ENCODE measurements around the gene CEBPE. TPM values are rescaled to one million over a fixed set of nuclear protein-coding genes. Genes with fewer than 3 reads are reported as not detected.

CEBPE gene
- under 1 TPM; 0.45 to 0.68 TPM for total RNA-seq

DNA sequence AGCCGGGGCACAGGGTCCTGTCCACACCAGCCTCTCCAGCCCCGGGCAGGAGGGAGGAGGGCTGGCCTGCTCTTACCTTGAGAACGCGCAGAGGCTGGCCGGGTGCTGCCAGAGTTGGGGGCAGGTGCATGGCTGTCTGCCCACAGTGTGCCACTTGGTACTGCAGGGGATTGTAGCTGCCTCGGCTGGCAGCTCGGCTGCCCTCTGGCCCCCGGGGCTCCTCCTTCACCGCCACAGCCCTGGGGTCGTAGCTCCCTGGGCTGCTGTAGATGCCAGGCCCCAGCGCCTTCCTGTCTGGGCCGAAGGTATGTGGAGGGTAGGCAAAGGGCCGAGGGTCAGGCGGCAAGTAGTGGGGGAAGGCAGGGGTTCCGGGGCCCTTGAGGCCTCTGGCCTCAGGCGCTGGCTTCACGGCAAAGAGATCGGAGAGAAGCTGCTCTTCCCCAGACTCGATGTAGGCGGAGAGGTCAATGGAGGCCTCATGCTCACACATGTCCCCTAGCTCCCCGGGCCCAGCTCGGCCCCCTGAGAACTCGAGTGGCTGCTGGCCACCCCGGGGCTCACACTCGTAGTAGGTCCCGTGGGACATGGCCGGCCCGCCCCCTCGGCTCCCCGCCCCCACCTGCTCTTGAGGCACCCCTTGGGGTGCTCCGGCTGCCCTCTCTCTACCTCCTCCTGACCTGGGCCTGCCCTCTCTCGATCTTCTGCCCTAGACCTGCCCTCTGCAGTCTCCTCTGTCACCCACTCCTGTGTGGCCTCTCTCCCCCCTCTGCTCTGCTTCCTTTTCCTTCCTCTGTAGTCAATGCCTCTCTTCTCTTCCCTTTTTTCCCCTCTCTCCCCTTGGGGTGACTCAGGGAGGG, at the start of gene CEBPE:
Gene CEBPE (minus strand): TSS at position 750 of the 857 bp plus-strand sequence. CDS start 164 bp downstream, at position 586.
- Mint-ChIP-seq H3K27me3 (no peaks in the 10 kb centered on the region), H3K4me3 (peak within 1 kb of the TSS; percentile 32), H3K27ac (peak within 1 kb of the TSS; percentile 75), H3K9me3 (no peaks in the 10 kb centered on the region), H3K36me3 (no peaks in the 10 kb centered on the region), H3K4me1 (peaks cover 47% of the 10 kb centered on the region)
- DNase-seq = no peak

- H3K4me3 Mint-ChIP-seq = no peak overlapping the region
- no peaks in the 10 kb centered on the region for H3K36me3 Mint-ChIP-seq
- peaks cover 9% of the 10 kb centered on the region for H3K4me1 Mint-ChIP-seq
- DNase-seq = no peak
- H3K27ac Mint-ChIP-seq = no peak overlapping the region
- no peaks in the 10 kb centered on the region for H3K27me3 Mint-ChIP-seq
- no peaks in the 10 kb centered on the region for H3K9me3 Mint-ChIP-seq
Observed at GRCh38 chr14:23168246-23168645, 49.2 kb upstream of the CEBPE start.

DNA sequence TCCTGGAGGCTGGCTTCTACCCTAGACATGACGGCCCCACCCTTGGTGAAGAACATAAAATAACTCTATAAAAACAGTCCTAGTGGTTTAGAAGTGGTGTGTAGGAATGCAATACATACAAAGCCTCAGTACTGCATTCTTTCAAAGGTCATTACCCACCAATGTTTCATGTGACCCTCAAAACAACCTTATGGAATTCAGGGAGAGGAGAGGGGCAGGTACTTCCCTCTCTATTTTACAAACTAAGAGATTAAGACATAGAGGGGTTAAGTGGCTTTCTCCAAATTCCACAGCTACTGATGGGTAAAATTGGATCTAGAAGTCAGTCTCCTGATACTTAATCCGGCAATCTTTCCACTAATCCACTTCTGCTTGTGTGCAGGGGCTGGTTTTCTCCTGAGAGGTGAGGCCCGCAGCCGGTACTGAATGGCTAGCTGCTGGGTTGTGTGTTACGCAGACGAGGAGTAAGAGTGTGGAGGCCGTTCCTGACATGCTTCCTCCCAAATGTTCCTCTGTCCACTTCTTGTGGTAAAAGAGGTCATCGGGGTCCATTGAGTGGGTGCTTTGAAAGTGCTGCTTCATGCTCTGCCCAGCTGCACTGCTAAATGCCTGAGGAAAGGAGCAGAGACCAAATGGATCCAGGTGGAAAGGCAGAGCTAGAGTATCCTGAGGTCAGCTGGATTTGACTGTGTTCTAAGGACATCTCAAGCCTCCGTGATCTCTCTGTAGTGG, 48.2 kb upstream of the CEBPE start:
- no peaks in the 10 kb centered on the region for H3K27me3 Mint-ChIP-seq
- no peaks in the 10 kb centered on the region for H3K36me3 Mint-ChIP-seq
- H3K9me3 Mint-ChIP-seq = no peaks in the 10 kb centered on the region
- no peak overlapping the region for H3K27ac Mint-ChIP-seq
- no peak for DNase-seq
- H3K4me1 Mint-ChIP-seq = peaks cover 4% of the 10 kb centered on the region
- no peak overlapping the region for H3K4me3 Mint-ChIP-seq

DNA sequence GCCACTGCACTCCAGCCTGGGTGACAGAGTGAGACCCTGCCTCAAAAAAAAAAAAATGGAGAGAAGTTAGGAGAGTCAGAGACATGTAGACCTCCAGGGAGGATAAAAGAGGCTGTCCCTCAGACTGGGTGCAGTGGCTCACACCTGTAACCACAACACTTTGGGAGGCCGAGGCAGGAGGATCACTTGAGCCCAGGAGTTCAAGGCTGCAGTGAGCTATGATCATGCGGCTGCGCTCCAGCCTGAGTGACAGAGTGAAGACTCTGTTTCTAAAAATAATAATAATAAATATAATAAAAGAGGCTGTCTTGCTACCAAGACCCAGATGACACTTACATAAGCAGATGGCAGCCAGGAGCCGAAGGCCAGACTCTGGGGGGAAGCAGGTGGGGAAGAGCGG, 45.9 kb upstream of the CEBPE start:
- Mint-ChIP-seq H3K4me1 (peaks cover 6% of the 10 kb centered on the region), H3K9me3 (no peaks in the 10 kb centered on the region), H3K27me3 (no peaks in the 10 kb centered on the region), H3K4me3 (no peak overlapping the region), H3K27ac (no peak overlapping the region), H3K36me3 (no peaks in the 10 kb centered on the region)
- no peak for DNase-seq

GRCh38 chr14:23164250-23164649, 45.2 kb upstream of the CEBPE start:
- Mint-ChIP-seq H3K27ac (no peak overlapping the region), H3K27me3 (no peaks in the 10 kb centered on the region), H3K4me1 (peaks cover 6% of the 10 kb centered on the region), H3K36me3 (no peaks in the 10 kb centered on the region), H3K4me3 (no peak overlapping the region), H3K9me3 (no peaks in the 10 kb centered on the region)
- no peak for DNase-seq

DNA sequence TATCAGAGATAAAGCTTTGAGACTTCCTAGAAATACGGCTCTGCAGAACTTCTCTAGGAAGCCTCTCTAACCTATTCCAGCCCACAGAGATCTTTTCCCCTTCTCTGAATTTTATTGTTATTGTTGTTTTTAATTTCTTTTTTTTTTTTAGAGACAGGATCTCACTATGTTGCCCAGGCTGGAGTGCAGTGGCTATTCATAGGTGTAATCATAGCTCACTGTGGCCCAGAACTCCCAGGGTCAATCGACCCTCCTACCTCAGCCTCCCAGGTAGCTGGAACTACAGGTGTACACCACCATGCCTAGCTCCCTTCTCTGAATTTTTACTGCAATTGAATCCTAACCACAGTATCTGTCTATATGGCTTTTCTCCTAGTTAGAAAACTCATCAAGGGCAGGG, 44.8 kb upstream of the CEBPE start:
- H3K27me3 Mint-ChIP-seq = no peaks in the 10 kb centered on the region
- no peak for DNase-seq
- peaks cover 6% of the 10 kb centered on the region for H3K4me1 Mint-ChIP-seq
- no peak overlapping the region for H3K27ac Mint-ChIP-seq
- no peak overlapping the region for H3K4me3 Mint-ChIP-seq
- no peaks in the 10 kb centered on the region for H3K36me3 Mint-ChIP-seq
- H3K9me3 Mint-ChIP-seq = no peaks in the 10 kb centered on the region

DNA sequence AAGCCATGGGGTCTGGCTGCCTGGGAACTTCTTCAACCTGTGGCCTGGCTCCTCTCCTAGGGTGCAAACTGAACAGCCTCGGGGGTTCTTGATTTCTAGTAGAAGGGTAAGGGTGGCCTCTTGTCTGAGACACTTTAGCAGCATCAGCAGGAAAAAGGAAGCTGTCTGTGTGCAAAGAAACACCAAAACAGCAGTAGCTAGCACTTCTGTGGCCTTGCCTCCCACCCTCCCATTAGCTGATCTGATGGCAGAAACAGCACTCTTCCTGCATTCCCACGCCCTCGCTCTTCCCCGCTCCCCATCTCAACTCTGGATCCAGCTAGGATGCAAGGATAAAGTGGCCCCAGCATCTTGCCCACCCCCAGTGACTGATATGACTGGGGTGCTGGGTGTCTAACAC, 43.7 kb upstream of the CEBPE start:
- Mint-ChIP-seq H3K36me3 (no peaks in the 10 kb centered on the region), H3K27me3 (no peaks in the 10 kb centered on the region), H3K4me1 (peaks cover 6% of the 10 kb centered on the region), H3K9me3 (no peaks in the 10 kb centered on the region), H3K4me3 (no peak overlapping the region), H3K27ac (no peak overlapping the region)
- no peak for DNase-seq

DNA sequence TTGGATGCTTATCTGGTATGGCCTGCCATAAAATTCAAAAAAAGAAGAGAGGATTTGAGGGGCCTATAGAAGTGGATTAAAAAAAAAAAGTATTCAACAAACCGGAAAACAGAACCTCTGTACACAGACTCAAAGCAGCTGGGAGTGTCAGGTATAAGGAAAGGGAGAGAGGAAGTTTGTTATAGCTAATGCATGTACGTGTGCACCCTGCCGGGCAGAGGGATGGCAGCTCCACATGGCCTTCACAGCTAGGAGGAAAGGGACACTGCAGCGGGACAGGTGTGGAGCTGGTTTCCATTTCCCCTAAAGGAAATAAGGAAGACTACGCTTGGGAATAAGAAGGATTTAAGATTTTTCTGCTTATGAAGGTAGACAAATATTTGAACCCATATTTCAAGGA, 43.0 kb upstream of the CEBPE start:
- Mint-ChIP-seq H3K27ac (no peak overlapping the region), H3K4me1 (peaks cover 6% of the 10 kb centered on the region), H3K36me3 (no peaks in the 10 kb centered on the region), H3K9me3 (no peaks in the 10 kb centered on the region), H3K27me3 (no peaks in the 10 kb centered on the region), H3K4me3 (no peak overlapping the region)
- no peak for DNase-seq

- Mint-ChIP-seq H3K27ac (no peak overlapping the region), H3K36me3 (no peaks in the 10 kb centered on the region), H3K4me1 (peaks cover 6% of the 10 kb centered on the region), H3K4me3 (no peak overlapping the region), H3K9me3 (no peaks in the 10 kb centered on the region), H3K27me3 (no peaks in the 10 kb centered on the region)
- DNase-seq = no peak
Observed at GRCh38 chr14:23160924-23161522, 42.0 kb upstream of the CEBPE start.

- no peak overlapping the region for H3K4me3 Mint-ChIP-seq
- H3K27ac Mint-ChIP-seq = no peak overlapping the region
- H3K4me1 Mint-ChIP-seq = peaks cover 12% of the 10 kb centered on the region
- no peaks in the 10 kb centered on the region for H3K36me3 Mint-ChIP-seq
- no peaks in the 10 kb centered on the region for H3K27me3 Mint-ChIP-seq
- no peaks in the 10 kb centered on the region for H3K9me3 Mint-ChIP-seq
- no peak for DNase-seq
Observed at GRCh38 chr14:23159532-23159931, 40.5 kb upstream of the CEBPE start.

DNA sequence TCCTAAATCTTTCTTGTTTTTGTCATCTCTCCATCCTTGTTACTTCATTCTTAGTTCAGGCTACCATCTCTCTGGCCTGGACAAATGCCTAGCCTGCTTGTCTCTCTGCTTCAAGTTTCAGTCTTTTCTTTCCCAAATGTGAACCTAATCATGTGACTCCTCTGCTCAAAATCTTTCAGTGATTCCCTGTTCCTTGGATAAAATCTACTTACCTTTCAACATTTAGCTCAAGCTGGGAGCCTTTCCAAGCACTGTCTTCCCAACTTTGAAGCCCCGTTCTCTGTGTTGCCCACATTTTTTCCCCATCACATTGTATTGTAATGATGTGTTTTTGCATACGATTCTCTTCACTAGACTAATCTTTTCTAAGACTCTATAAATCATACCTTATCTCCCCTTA, 39.7 kb upstream of the CEBPE start:
- Mint-ChIP-seq H3K36me3 (no peaks in the 10 kb centered on the region), H3K27me3 (no peaks in the 10 kb centered on the region), H3K27ac (no peak overlapping the region), H3K4me3 (no peak overlapping the region), H3K9me3 (no peaks in the 10 kb centered on the region), H3K4me1 (peaks cover 15% of the 10 kb centered on the region)
- no peak for DNase-seq

DNA sequence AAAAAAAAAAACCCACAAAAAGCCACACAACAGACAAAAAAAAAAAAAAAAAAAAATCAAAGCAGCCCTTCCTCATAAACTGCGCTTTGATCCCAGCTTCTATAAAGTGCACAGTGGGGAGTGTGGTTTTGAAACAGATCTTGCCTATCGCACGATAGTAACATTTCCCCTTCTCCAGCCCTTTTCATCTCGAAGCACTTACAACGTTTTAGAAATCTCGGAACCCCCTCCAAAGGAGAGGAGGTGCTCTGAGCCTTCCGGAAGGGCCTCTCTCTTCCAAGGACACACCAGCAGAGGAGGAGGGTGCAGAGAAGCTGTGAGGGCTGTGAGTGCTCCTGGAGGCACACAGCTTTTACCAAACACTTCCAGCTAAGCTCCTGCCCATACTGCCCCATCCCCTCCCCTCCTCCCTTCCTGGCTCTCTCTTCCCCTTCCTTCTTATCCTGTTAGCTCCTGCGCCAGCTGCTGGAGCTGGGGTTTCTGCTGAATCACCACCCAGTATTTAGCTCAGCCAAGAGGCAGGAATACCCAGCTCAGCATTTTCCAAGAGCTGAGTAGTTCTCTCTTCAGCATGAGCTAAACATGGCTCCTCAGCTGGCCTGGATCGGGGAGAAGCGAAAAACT, 36.0 kb upstream of the CEBPE start:
- H3K4me1 Mint-ChIP-seq = peaks cover 11% of the 10 kb centered on the region
- no peak overlapping the region for H3K27ac Mint-ChIP-seq
- no peaks in the 10 kb centered on the region for H3K36me3 Mint-ChIP-seq
- DNase-seq = no peak
- peaks cover 2% of the 10 kb centered on the region for H3K27me3 Mint-ChIP-seq
- H3K9me3 Mint-ChIP-seq = no peaks in the 10 kb centered on the region
- H3K4me3 Mint-ChIP-seq = no peak overlapping the region

DNA sequence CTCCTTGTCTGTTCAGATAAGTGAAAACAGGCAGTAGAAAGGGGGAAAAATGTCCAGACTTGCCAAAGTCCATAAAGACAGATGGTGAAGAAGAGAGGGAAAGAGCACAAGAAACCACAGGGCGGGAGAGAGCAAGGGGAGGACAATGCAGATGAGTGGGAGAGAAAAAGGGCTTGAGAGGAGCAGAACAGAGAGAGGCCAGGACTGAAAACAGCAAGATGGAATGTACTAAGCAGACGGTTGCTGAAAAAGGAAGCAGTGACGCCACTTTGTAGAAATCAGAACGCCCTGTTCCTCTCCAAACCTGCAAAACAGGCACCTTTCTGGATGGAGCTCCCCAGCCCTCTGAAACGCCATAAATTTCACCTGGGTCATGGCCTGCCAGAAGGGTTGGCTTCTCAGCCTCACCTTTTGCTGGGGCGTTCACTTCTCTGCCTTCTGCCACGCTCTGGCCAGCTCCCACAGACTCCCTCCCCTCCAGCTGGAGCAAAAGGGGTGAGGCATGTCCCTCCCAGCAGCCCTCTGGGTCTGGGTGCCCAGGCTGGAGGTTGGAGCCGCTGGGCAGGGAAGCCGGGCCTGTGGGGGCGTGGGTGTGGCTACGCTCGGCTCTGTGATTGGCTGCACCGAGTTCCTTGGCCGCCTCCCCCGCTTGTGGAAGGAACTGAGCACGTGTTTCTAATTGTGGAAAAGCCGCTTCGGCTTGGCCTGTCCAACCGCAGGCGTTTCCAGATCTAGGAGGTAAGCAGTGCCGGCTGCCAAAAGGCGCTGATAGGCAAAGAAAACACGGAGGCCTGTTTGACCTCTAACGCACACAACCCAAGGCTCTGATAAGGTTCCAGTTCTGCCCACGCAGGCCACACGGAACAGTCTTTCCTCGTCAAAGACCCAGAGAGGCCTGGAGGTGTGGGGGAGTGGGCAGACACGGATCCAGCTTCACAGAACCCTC, 35.1 kb upstream of the CEBPE start:
- no peak overlapping the region for H3K4me3 Mint-ChIP-seq
- H3K4me1 Mint-ChIP-seq = peaks cover 11% of the 10 kb centered on the region

DNA sequence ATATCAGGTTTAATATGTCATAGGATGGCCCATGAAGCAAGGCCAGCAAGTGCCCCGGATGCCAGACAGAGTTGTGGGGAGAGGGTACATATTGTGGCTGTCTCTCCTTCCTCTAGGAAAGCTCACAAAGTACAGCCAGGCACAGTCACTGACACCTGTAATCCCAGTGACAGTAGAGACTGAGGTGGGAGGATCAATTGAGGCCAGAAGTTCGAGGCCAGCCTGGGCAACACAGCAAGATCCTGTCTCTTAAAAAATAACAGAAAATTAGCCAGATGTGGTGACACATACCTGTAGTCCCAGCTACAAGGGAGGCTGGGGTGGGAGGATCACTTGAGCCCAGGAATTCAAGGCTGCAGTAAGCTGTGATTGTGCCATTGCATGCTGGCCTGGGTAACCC, 32.3 kb upstream of the CEBPE start:
- DNase-seq = no peak
- H3K4me3 Mint-ChIP-seq = no peak overlapping the region
- H3K36me3 Mint-ChIP-seq = no peaks in the 10 kb centered on the region
- no peak overlapping the region for H3K27ac Mint-ChIP-seq
- H3K4me1 Mint-ChIP-seq = peaks cover 11% of the 10 kb centered on the region
- H3K27me3 Mint-ChIP-seq = peaks cover 3% of the 10 kb centered on the region
- H3K9me3 Mint-ChIP-seq = no peaks in the 10 kb centered on the region

More for the DNA sequence above, 35.1 kb upstream of the CEBPE start:
- H3K27me3 Mint-ChIP-seq = peaks cover 3% of the 10 kb centered on the region
- H3K9me3 Mint-ChIP-seq = no peaks in the 10 kb centered on the region
- H3K27ac Mint-ChIP-seq = no peak overlapping the region
- no peaks in the 10 kb centered on the region for H3K36me3 Mint-ChIP-seq
- DNase-seq = no peak

Data from activated naive CD8-positive, alpha-beta T cell treated with anti-CD3 and anti-CD28 coated beads for 36 hours (primary cell).